GM12891 (cell line): ENCODE data around the gene NEUROD1.

ENCODE experiments used
- PAX5 ChIP-seq: IDR thresholded peaks from 2 replicates; pipeline ENCODE4 v1.6.1; 2011; ENCODE audit warnings: low read length, moderate library complexity, mild to moderate bottlenecking; ENCODE audit not compliant: insufficient read depth, severe bottlenecking
- POLR2A ChIP-seq: IDR thresholded peaks from 2 replicates; pipeline ENCODE4 v1.6.1; 2011; ENCODE audit warnings: low read depth, low read length, control low read depth
- POLR2AphosphoS5 ChIP-seq: IDR thresholded peaks from 2 replicates; pipeline ENCODE4 v1.6.1; 2011; ENCODE audit warnings: low read depth, low read length, control low read depth

DNA sequence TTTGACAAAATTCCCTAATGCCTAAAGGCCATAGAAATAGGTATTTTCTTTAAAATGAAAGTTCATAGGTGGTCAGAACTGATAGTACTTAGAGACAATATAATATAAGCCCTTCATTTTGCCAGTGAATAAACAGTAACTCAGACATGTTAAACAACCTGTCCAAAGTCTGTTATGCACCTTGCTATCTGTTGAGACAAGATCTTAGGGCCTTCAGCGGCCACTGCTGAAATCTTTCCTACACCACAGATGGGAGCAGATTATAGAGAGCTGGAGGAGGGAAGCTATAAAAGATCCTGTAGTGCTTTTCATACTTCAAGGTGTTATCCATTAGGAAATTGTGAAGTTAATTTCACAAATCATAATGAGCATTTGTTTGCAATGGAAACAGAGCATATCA lies 37.2 kb downstream of the NEUROD1 start:
- no peak for TF ChIP-seq POLR2AphosphoS5
- TF ChIP-seq POLR2A: no peak
- TF ChIP-seq PAX5: no peak
